Nephron (organoid): ENCODE data around the gene ANKRD44.

Experiments used
- H3K27ac Mint-ChIP-seq, 3 experiments: 2 replicates each; pipeline ENCODE4 v1.8.0; 2020; ENCODE audit warnings: mixed read lengths in 3 of 3, mild to moderate bottlenecking in 2 of 3, moderate library complexity in 1 of 3
- H3K27me3 Mint-ChIP-seq: 2 replicates; pipeline ENCODE4 v1.8.0; 2021; ENCODE audit warnings: low read depth, mild to moderate bottlenecking, moderate library complexity, mixed read lengths
- H3K36me3 Mint-ChIP-seq: 2 replicates; pipeline ENCODE4 v1.8.0; 2020; ENCODE audit warnings: low read depth, mixed read lengths
- H3K4me1 Mint-ChIP-seq: 2 replicates; pipeline ENCODE4 v1.8.0; 2020; ENCODE audit warnings: mixed read lengths
- H3K4me3 Mint-ChIP-seq, 3 experiments: 2 replicates each; pipeline ENCODE4 v1.8.0; 2020; ENCODE audit warnings: mild to moderate bottlenecking in 3 of 3, mixed read lengths in 3 of 3, moderate library complexity in 2 of 3
- H3K9me3 Mint-ChIP-seq: 2 replicates; pipeline ENCODE4 v1.8.0; 2020; ENCODE audit warnings: mixed read lengths
- TF ChIP-seq, protein P1 (sequence below), 3 experiments: fragments of 200-600 bp; sonication (generic); IDR thresholded peaks; one replicate each; pipeline ENCODE4 v1.5.0; 2021; ENCODE audit warnings: antibody characterized with exemption in 3 of 3; ENCODE audit not compliant: unreplicated experiment in 3 of 3

Gene ANKRD44

DNA sequence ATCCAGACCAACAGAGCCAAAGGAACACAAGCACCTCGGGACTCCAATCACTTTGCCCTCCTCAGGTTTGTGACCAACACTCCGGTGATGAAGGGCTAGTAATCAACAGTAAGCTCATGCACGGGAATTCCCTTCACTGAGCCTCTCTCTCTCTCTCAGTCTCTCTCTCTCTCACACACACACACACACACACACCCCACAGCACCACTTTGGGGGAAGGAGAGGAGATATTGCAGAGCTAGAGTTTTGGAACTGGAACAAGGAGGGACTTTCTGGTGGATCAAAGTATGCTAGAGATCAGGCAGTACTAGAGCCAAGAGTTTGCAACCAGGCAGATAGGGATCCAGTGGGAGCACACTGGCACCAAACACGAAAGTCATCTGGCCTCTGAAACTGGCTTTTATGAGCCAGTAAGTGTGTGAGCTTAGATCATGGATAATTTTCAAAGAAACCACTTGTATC is 98.7 kb downstream of the ANKRD44 start:
- H3K27ac Mint-ChIP-seq = peak overlapping the region; percentile 38 to 92 (median 81)

DNA sequence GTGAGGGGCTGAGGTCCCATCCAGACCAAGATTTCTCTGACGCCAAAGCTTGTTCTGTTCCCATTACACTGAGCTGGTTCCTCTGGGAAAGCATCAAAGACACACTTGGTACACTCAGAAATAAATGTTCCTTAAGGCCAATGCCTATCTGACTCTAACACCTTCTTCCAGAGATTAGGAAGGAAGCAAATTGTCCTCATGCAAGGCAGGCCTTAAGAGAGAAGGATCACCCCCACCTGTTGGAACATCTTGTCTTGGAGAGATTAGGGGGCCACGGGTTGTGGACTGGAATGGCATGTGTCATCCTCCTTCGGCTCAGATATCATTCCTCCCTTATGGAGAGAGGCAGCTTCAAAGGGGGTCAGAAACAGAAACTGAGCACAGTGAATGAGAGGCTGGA is 100.2 kb downstream of the ANKRD44 start:
- Mint-ChIP-seq H3K9me3 (no peaks in the 10 kb centered on the region), H3K27ac (peak overlapping the region; percentile 55 to 74 (median 70)), H3K36me3 (no peaks in the 10 kb centered on the region), H3K4me3 (peak overlapping the region in 1 of 3 experiments; percentile 9), H3K4me1 (peaks cover 81% of the 10 kb centered on the region), H3K27me3 (no peaks in the 10 kb centered on the region)
- TF ChIP-seq, protein P1, sequence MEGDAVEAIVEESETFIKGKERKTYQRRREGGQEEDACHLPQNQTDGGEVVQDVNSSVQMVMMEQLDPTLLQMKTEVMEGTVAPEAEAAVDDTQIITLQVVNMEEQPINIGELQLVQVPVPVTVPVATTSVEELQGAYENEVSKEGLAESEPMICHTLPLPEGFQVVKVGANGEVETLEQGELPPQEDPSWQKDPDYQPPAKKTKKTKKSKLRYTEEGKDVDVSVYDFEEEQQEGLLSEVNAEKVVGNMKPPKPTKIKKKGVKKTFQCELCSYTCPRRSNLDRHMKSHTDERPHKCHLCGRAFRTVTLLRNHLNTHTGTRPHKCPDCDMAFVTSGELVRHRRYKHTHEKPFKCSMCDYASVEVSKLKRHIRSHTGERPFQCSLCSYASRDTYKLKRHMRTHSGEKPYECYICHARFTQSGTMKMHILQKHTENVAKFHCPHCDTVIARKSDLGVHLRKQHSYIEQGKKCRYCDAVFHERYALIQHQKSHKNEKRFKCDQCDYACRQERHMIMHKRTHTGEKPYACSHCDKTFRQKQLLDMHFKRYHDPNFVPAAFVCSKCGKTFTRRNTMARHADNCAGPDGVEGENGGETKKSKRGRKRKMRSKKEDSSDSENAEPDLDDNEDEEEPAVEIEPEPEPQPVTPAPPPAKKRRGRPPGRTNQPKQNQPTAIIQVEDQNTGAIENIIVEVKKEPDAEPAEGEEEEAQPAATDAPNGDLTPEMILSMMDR (IDR thresholded peaks at IDR 0.05; ENCODE audit: unreplicated experiment in 3 of 3) = no peak

More for the DNA sequence above, 98.7 kb downstream of the ANKRD44 start:
- H3K36me3 Mint-ChIP-seq = no peaks in the 10 kb centered on the region
- TF ChIP-seq, protein P1 (IDR thresholded peaks at IDR 0.05; ENCODE audit: unreplicated experiment in 3 of 3) = no peak
- peaks cover 83% of the 10 kb centered on the region for H3K4me1 Mint-ChIP-seq
- H3K4me3 Mint-ChIP-seq = no peak overlapping the region
- no peaks in the 10 kb centered on the region for H3K9me3 Mint-ChIP-seq
- no peaks in the 10 kb centered on the region for H3K27me3 Mint-ChIP-seq

DNA sequence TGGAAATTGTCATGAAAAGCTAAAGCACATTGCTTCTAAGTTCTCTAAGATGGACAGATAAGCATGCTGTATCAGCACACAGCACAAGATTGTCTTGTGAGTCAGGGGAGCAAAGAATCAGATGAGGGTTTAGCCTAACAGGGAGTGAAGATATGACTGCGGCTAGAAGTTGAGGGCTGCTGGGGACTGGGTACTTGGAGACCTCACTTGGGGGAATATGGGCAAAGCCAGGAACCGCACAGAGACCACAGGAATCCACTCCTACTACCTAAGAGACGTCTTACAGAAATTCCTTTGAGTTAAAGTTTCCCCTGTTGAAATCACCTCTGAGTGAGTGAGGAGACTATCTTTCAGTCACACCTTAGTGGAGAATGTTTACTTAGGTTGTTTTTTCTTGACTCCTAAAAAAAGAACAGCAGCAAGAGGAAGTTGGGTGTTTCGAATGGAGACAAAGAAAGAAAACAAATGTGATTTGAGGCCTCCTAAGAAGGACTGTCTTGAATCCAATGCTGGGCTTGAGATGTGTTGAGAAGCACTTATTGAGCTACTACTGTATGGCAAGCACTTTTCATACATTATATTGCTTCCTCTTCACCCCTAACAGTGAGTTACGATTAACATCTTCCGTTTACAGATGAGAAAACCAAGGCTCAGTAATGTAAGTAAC is 100.7 kb downstream of the ANKRD44 start:
- Mint-ChIP-seq H3K4me1 (peaks cover 82% of the 10 kb centered on the region), H3K27ac (peak overlapping the region; percentile 55 to 74 (median 70)), H3K27me3 (no peaks in the 10 kb centered on the region), H3K9me3 (no peaks in the 10 kb centered on the region), H3K36me3 (no peaks in the 10 kb centered on the region), H3K4me3 (peak overlapping the region in 1 of 3 experiments; percentile 9)
- TF ChIP-seq, protein P1 (IDR thresholded peaks at IDR 0.05; ENCODE audit: unreplicated experiment in 3 of 3) = no peak

DNA sequence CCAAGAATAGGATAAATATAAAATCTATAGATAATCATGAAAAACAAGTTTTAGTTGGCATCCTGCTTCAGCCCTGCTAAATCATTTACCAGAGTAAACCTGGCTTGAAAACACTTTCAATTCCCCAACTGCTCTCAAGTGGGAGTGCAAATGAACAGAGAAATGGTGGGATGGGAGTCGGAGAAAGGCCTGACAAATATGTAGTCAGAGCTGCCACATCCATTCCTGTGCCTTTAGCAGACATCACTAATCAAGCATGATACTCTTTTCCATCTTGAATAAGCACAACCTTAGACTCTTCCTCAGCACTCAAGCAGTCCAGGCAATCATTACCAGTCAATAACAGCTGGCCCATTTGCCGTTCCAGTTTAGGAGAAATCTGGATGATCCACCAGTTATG is 101.3 kb downstream of the ANKRD44 start:
- H3K4me1 Mint-ChIP-seq = peaks cover 88% of the 10 kb centered on the region
- H3K27ac Mint-ChIP-seq = peak overlapping the region; percentile 55 to 74 (median 70)
- TF ChIP-seq, protein P1 (IDR thresholded peaks at IDR 0.05; ENCODE audit: unreplicated experiment in 3 of 3) = no peak
- H3K36me3 Mint-ChIP-seq = no peaks in the 10 kb centered on the region
- H3K27me3 Mint-ChIP-seq = no peaks in the 10 kb centered on the region
- no peak overlapping the region for H3K4me3 Mint-ChIP-seq
- no peaks in the 10 kb centered on the region for H3K9me3 Mint-ChIP-seq

DNA sequence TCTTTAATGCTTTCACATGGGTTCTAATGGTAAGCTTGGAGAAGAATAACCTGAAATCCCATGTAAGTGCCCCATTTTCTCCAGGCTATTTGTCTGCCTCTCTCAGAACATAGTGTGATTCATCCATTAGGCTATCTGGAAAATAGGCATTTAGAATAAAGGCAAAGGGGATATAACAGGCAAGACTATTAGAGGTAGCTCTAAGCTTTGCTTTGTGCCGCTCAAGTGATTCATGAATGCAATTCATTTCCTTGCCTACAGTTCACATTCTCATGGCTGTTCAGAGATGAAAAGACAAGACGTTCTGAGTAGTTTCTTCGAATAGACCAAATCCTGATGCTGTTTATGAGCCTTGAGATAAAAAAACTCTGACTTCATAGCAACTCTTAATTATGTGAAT is 101.7 kb downstream of the ANKRD44 start:
- TF ChIP-seq, protein P1 (IDR thresholded peaks at IDR 0.05; ENCODE audit: unreplicated experiment in 3 of 3) = no peak
- Mint-ChIP-seq H3K36me3 (no peaks in the 10 kb centered on the region), H3K4me3 (no peak overlapping the region), H3K27me3 (no peaks in the 10 kb centered on the region), H3K9me3 (no peaks in the 10 kb centered on the region), H3K27ac (peak overlapping the region; percentile 55 to 74 (median 70)), H3K4me1 (peaks cover 90% of the 10 kb centered on the region)

DNA sequence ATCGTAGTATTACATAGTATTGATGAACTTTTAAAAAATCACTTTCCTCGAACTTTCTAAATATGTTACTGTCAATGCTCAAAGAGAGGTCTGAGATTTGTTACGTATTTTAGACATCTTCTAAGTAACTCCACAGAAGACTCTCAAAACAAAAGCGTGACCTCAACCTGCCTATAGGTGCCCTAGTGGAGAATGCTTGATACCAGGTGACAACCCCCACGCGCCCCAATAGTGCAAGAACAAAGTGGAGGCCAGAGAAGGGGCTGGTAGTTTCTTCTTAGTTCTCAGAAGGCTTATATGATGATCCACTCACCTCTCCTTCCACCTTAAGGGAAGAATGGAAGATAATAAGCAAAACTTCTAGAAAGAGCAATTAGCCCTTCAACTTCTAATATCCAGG is 102.6 kb downstream of the ANKRD44 start:
- Mint-ChIP-seq H3K27me3 (no peaks in the 10 kb centered on the region), H3K27ac (peak overlapping the region in 1 of 3 experiments; percentile 33), H3K36me3 (no peaks in the 10 kb centered on the region), H3K4me1 (peaks cover 89% of the 10 kb centered on the region), H3K9me3 (no peaks in the 10 kb centered on the region), H3K4me3 (no peak overlapping the region)
- TF ChIP-seq, protein P1 (IDR thresholded peaks at IDR 0.05; ENCODE audit: unreplicated experiment in 3 of 3) = no peak
